Right lobe of liver (tissue), 6 donors: ENCODE measurements around the gene LDB2. TPM values are rescaled to one million over a fixed set of nuclear protein-coding genes. Genes with fewer than 3 reads are reported as not detected.

Source experiments
- ATAC-seq, 4 donors: fragments of 200-7000 bp; cut with Tn5 transposase; one replicate each; pipeline ENCODE4 v1.9.1; 2020; ENCODE audit warnings: mild to moderate bottlenecking in 4 of 4, moderate library complexity in 4 of 4
- DNase-seq, 3 donors: peaks; one replicate each; pipeline ENCODE4 v3.0.0-alpha.2; 2020
- H3K27ac ChIP-seq, 3 donors: fragments of 200-600 bp; one replicate each; pipeline ENCODE4 v1.8.0; 2022
- H3K27me3 ChIP-seq, 2 donors: fragments of 200-600 bp; one replicate each; pipeline ENCODE4 v1.8.0; 2022
- H3K36me3 ChIP-seq, 4 donors: fragments of 200-600 bp; sonication (generic) in 1 of 4; one replicate each; pipeline versions ENCODE4 v1.5.1 to v1.8.0; 2017 to 2022; ENCODE audit warnings: control low read depth in 1 of 4
- H3K4me1 ChIP-seq, 4 donors: fragments of 200-600 bp; sonication (generic) in 1 of 4; one replicate each; pipeline versions ENCODE4 v1.5.1 to v1.8.0; 2017 to 2022; ENCODE audit warnings: control low read depth in 1 of 4
- H3K4me3 ChIP-seq, 3 donors: fragments of 200-600 bp; one replicate each; pipeline ENCODE4 v1.8.0; 2022
- H3K9me3 ChIP-seq, 4 donors: fragments of 200-600 bp; sonication (generic) in 1 of 4; one replicate each; pipeline versions ENCODE4 v1.5.1 to v1.8.0; 2017 to 2022; ENCODE audit warnings: control low read depth in 1 of 4
- POLR2A ChIP-seq: fragments of 450-650 bp; IDR thresholded peaks from one replicate; pipeline ENCODE4 v1.6.1; 2017; ENCODE audit warnings: antibody characterized with exemption, mild to moderate bottlenecking
- WGBS: methylation state at CpG from one replicate; pipeline ENCODE4 v1.1.6; 2018; ENCODE audit warnings: low coverage, low lambda C conversion rate; ENCODE audit not compliant: insufficient coverage; ENCODE audit errors: missing lambda C conversion rate; 5-methylcytosine and 5-hydroxymethylcytosine counted together
- intact Hi-C, 2 donors: fragments of 100-400 bp; cut with DNase I; formaldehyde crosslinking; loops; one replicate each; pipeline versions ENCODE4 v1.11.2 to v1.14.1; 2022
- total RNA-seq, 6 experiments: library from RNA; depleted of rRNA in 2 of 6; stranded (reverse); fragments of >200 nt in 2 of 6; fragmentation: NEBNext Ultra II Directional in 3 of 6; extraction: Animal tissue kit (Norgen Biotek cat#: 25700) in 3 of 6; gene quantifications; one replicate each; pipeline versions ENCODE4 v1.1.0 to v1.2.4, GENCODE V29; 2016 to 2023
- TF ChIP-seq, protein P1 (sequence below), 4 donors: fragments of 200-600 bp in 3 of 4; fragments of 450-650 bp in 1 of 4; IDR thresholded peaks; one replicate each; pipeline versions ENCODE4 v1.5.1 to v1.8.0; 2016 to 2022; ENCODE audit warnings: antibody characterized with exemption in 4 of 4, mild to moderate bottlenecking in 2 of 4
- donor health status: DM: no; HTN: yes; CAD: no.
- donor health status: DM: no; HTN: no; CAD: no.
- donor health status: DM: no; HTN: no; CAD: no.
- donor health status: DM: no; HTN: yes; CAD: no.
- donor health status: DM: no; HTN: yes; CAD: no.

Gene LDB2
- total RNA-seq, 6 experiments from 2014 or later = 11.4 to 26.6 (median 17.3) TPM

GRCh38 chr4:16544869-16545268, 353.6 kb downstream of the LDB2 start:
- DNase-seq = no peak
- intact Hi-C loops = no loop called here
- H3K36me3 ChIP-seq = no peaks in the 10 kb centered on the region

GRCh38 chr4:16544251-16544721, 354.2 kb downstream of the LDB2 start:
- ATAC-seq = no peak

More at GRCh38 chr4:16544869-16545268, 353.6 kb downstream of the LDB2 start:
- Histone ChIP-seq H3K4me3 (no peak overlapping the region), H3K27me3 (no peaks in the 10 kb centered on the region), H3K27ac (no peak overlapping the region), H3K9me3 (no peaks in the 10 kb centered on the region), H3K4me1 (no peaks in the 10 kb centered on the region)
- no peak for ATAC-seq
- TF ChIP-seq POLR2A = no peak
- TF ChIP-seq, protein P1, sequence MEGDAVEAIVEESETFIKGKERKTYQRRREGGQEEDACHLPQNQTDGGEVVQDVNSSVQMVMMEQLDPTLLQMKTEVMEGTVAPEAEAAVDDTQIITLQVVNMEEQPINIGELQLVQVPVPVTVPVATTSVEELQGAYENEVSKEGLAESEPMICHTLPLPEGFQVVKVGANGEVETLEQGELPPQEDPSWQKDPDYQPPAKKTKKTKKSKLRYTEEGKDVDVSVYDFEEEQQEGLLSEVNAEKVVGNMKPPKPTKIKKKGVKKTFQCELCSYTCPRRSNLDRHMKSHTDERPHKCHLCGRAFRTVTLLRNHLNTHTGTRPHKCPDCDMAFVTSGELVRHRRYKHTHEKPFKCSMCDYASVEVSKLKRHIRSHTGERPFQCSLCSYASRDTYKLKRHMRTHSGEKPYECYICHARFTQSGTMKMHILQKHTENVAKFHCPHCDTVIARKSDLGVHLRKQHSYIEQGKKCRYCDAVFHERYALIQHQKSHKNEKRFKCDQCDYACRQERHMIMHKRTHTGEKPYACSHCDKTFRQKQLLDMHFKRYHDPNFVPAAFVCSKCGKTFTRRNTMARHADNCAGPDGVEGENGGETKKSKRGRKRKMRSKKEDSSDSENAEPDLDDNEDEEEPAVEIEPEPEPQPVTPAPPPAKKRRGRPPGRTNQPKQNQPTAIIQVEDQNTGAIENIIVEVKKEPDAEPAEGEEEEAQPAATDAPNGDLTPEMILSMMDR (IDR thresholded peaks at IDR 0.05) = no peak
- 53% methylated on average over 6 of the region's 6 CpGs for WGBS

GRCh38 chr4:16537926-16538325, 360.5 kb downstream of the LDB2 start:
- no peak for TF ChIP-seq POLR2A
- TF ChIP-seq, protein P1 (IDR thresholded peaks at IDR 0.05) = no peak
- Histone ChIP-seq H3K36me3 (no peaks in the 10 kb centered on the region), H3K27ac (no peak overlapping the region), H3K9me3 (no peaks in the 10 kb centered on the region), H3K4me3 (no peak overlapping the region), H3K27me3 (no peaks in the 10 kb centered on the region), H3K4me1 (no peaks in the 10 kb centered on the region)
- intact Hi-C loops = no loop called here
- DNase-seq = no peak
- no peak for ATAC-seq
- 88% methylated on average over 1 of the region's 1 CpG for WGBS

More at GRCh38 chr4:16544251-16544721, 354.2 kb downstream of the LDB2 start:
- no peak overlapping the region for H3K4me3 ChIP-seq
- intact Hi-C loops = no loop called here
- no peak for DNase-seq
- no peak overlapping the region for H3K27ac ChIP-seq
- TF ChIP-seq, protein P1 (IDR thresholded peaks at IDR 0.05) = no peak
- TF ChIP-seq POLR2A = no peak
- no peaks in the 10 kb centered on the region for H3K4me1 ChIP-seq
- 32% methylated on average over 6 of the region's 6 CpGs for WGBS
- H3K27me3 ChIP-seq = no peaks in the 10 kb centered on the region
- no peaks in the 10 kb centered on the region for H3K36me3 ChIP-seq
- no peaks in the 10 kb centered on the region for H3K9me3 ChIP-seq

DNA sequence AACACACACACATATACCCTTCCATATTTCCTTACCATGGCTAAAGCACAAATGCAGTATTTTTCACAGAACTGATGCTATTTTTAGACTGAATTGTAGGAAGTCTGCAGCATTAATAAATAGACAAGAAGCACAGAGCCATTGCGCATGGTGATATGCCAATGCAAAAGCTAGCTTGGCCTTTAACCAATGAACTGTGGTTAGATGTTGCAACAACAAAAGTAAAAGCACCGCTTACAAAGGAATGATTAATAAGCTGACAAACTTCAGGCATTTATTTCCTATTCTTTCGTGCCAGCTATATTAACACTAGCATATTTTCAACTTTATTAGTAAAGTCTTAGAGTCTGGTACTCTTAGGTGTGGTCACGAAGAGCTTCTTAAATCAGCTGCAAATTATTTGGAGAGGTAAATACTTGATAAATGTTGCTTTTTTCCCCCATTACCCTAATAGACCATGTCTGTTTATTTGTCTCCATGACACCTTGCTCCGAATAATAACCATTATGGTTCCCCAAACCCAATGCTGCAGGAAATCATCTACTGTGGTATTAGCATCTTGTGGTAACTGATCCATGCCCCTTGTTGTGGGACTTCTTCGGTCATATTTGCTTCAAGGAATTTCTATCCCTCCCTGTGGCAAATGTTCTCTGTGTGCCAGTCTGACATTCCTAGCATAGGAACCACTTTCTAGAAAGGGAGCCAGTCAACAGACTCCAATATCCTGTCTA, 366.0 kb downstream of the LDB2 start:
- TF ChIP-seq POLR2A = no peak
- TF ChIP-seq, protein P1 (IDR thresholded peaks at IDR 0.05) = no peak
- 37% methylated on average over 6 of the region's 6 CpGs for WGBS
- H3K27ac ChIP-seq = no peak overlapping the region
- no peaks in the 10 kb centered on the region for H3K36me3 ChIP-seq
- no peaks in the 10 kb centered on the region for H3K9me3 ChIP-seq
- no peak overlapping the region for H3K4me3 ChIP-seq
- H3K27me3 ChIP-seq = no peaks in the 10 kb centered on the region
- peak; percentile 39 to 70 (median 58) for ATAC-seq
- no peak for DNase-seq
- H3K4me1 ChIP-seq = peaks cover 0 to 4% (median 0%) of the 10 kb centered on the region in 4 donors
- intact Hi-C loops = no loop called here
